Stimulated activated CD4-positive, alpha-beta T cell treated with anti-CD3 and anti-CD28 coated beads, Interleukin-12 subunit alpha, Interleukin-12 subunit beta, amount 100 ng/mL, for 48 hours (primary cell): ENCODE data around the gene ZBP1.

Experiments used
- DNase-seq, 3 donors: peaks; one replicate each; pipeline ENCODE4 v3.0.0-alpha.2; 2020; ENCODE audit warnings: low read depth in 2 of 3, low spot score in 1 of 3

ZBP1 gene

GRCh38 chr20:57560554-57561355 lies 59.5 kb downstream of the ZBP1 start, which contains the start of gene PCK1:
Gene PCK1 (plus strand): TSS chr20:57561110. CDS start chr20:57561412, 302 bp downstream.
- DNase-seq, result no peak

- no peak for DNase-seq
Observed at GRCh38 chr20:57559658-57560553, 60.3 kb downstream of the ZBP1 start.

DNA sequence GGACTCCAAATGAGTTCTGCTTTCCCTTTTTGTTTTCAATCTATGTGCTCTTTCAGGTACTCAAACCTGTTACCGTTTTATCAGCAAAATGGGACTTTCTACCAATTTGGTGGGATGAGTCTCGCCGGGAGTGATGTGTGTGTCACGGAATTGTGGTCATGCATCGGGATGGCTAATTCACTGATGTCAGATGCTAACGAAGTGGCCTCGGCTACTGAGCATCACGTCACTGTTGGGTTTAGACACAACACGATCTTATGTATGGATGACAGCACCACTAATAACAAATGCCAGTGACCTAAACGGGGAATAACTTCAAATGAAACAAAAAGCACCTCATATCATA lies 61.0 kb downstream of the ZBP1 start:
- no peak for DNase-seq

DNA sequence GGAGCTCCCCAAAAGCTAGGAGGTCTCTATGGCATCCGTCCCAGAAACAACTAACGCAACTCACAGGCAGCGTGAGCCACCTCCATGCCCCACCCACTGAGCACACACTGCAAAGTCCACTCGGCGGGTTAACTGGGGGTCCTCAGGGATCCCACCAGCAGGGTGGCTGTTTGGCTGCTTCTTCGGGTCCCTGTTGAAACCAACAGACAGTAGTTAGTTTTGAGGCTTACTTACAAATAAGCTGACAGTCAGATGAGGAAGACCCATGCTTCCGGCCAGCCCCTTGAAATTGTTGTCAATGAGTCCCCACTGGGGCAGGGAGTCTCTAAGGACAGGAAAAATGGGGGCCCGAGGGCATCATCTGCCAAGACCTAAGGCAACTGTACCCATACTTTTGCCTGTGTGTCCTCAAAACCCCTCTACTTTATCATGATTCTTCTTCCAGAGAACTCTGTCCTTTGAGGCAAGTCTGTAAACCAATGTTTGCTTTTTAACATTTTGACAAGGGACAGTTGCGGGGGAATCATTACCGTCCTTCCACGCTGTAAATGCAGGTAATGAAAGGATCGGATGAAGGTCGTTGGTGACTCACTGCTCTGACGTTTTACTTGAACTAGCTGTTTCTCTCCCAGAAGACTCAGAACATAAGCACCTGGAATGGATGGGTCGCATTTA lies 61.5 kb downstream of the ZBP1 start:
- no peak for DNase-seq

GRCh38 chr20:57557926-57558613 lies 62.2 kb downstream of the ZBP1 start:
- no peak for DNase-seq

GRCh38 chr20:57556980-57557274 lies 63.3 kb downstream of the ZBP1 start:
- no peak for DNase-seq

GRCh38 chr20:57555457-57556184 lies 64.6 kb downstream of the ZBP1 start:
- DNase-seq, result no peak
